K562 (cell line): ENCODE measurements around the gene WNT3. TPM values are rescaled to one million over a fixed set of nuclear protein-coding genes. Genes with fewer than 3 reads are reported as not detected.

ENCODE experiments used
- ATAC-seq: fragments of 200-7000 bp; cut with Tn5 transposase; 3 replicates; pipeline ENCODE4 v1.9.1; 2020; ENCODE audit warnings: moderate library complexity
- BruUV-seq: library from RNA; stranded (reverse); fragments of 400-500 nt; replicated peaks from 2 replicates; lab custom pipeline; 2021; lab: Mats Ljungman, UMichigan
- CTCF ChIA-PET: fragments of 300-600 bp; formaldehyde crosslinking; extraction: SDS; loops from one replicate; lab custom pipeline; 2021; ENCODE audit warnings: low intra/inter-chr PET ratio; lab: Yijun Ruan, JAX
- POLR2A ChIA-PET: fragments of 300-600, 350-650 bp; sonication (Branson Sonifier 250); formaldehyde crosslinking; extraction: SDS; loops from one replicate; lab custom pipeline; 2021; ENCODE audit warnings: antibody characterized with exemption, inconsistent platforms; lab: Yijun Ruan, JAX
- DNase-seq, 4 experiments: peaks; one replicate each; pipeline versions ENCODE4 v3.0.0 to v3.0.0-alpha.2; 2011 to 2018; ENCODE audit warnings: low spot score in 3 of 4, mixed read lengths in 3 of 4; ENCODE audit errors: extremely low read depth in 1 of 4
- FAIRE-seq: peaks from 2 replicates; lab custom pipeline; 2011; peaks lifted over from hg19 to GRCh38; lab: Jason Lieb, UNC
- H2AFZ ChIP-seq: 2 replicates; pipeline ENCODE4 v1.6.0; 2011; ENCODE audit warnings: low read depth, low read length, control low read depth, inconsistent platforms
- H3K27ac ChIP-seq: fragments of 200-600 bp; 3 replicates; pipeline ENCODE4 v1.8.0; 2011; ENCODE audit warnings: low read depth, mild to moderate bottlenecking, control low read depth, inconsistent platforms, low read length, moderate library complexity, mixed read lengths; ENCODE audit errors: extremely low read depth
- H3K27me3 ChIP-seq, 2 experiments: fragments of 300-600 bp in 1 of 2; 2 replicates in 1 of 2; 3 replicates in 1 of 2; pipeline versions ENCODE4 v1.6.0 to v1.8.0; 2011; ENCODE audit warnings: inconsistent platforms in 2 of 2, low read length in 2 of 2, mild to moderate bottlenecking in 1 of 2, mixed read lengths in 1 of 2, moderate library complexity in 1 of 2; ENCODE audit not compliant: control insufficient read depth in 2 of 2, insufficient read depth in 2 of 2
- H3K36me3 ChIP-seq: fragments of 300-600 bp; 3 replicates; pipeline ENCODE4 v1.8.0; 2011; ENCODE audit warnings: mild to moderate bottlenecking, low read length, inconsistent platforms; ENCODE audit not compliant: control insufficient read depth, insufficient read depth
- H3K4me1 ChIP-seq, 2 experiments: fragments of 200-600 bp in 1 of 2; replicated peaks in 1 of 2; 2 replicates in 1 of 2; 3 replicates in 1 of 2; pipeline versions ENCODE4 v1.5.1 to v1.8.0; 2011; ENCODE audit warnings: inconsistent platforms in 2 of 2, low read length in 2 of 2, mild to moderate bottlenecking in 1 of 2, mixed read lengths in 1 of 2, moderate library complexity in 1 of 2; ENCODE audit not compliant: control insufficient read depth in 2 of 2, insufficient read depth in 2 of 2
- H3K4me2 ChIP-seq: 2 replicates; pipeline ENCODE4 v1.6.1; 2011; ENCODE audit warnings: low read length, control low read depth, inconsistent platforms, mixed read lengths; ENCODE audit not compliant: insufficient read depth
- H3K4me3 ChIP-seq: fragments of 200-600 bp; sonication (generic), shearing (Covaris generic); 2 replicates; pipeline ENCODE4 v1.5.1; 2016; ENCODE audit warnings: control low read depth, inconsistent platforms
- H3K79me2 ChIP-seq: fragments of 200-600 bp; 3 replicates; pipeline ENCODE4 v1.8.0; 2011; ENCODE audit warnings: low read length, inconsistent platforms; ENCODE audit not compliant: control insufficient read depth, insufficient read depth
- H3K9ac ChIP-seq, 2 experiments: 2 replicates each; pipeline versions ENCODE4 v1.6.0 to v1.6.1; 2011; ENCODE audit warnings: low read depth in 2 of 2, low read length in 2 of 2, control low read depth in 1 of 2, inconsistent platforms in 1 of 2, mild to moderate bottlenecking in 1 of 2, mixed read lengths in 1 of 2; ENCODE audit not compliant: insufficient read depth in 1 of 2
- H3K9me1 ChIP-seq: one replicate; pipeline ENCODE4 v1.6.0; 2011; ENCODE audit warnings: inconsistent platforms, mild to moderate bottlenecking, low read length, moderate library complexity; ENCODE audit not compliant: control insufficient read depth, insufficient read depth
- H3K9me3 ChIP-seq: replicated peaks from 2 replicates; pipeline ENCODE4 v1.5.1; 2011; ENCODE audit warnings: low read depth, low read length, inconsistent platforms; ENCODE audit not compliant: control insufficient read depth, insufficient read depth
- H4K20me1 ChIP-seq: replicated peaks from 2 replicates; pipeline ENCODE4 v1.6.1; 2011; ENCODE audit warnings: low read length, inconsistent platforms, mixed read lengths; ENCODE audit not compliant: control insufficient read depth, insufficient read depth
- PRDM10 ChIP-seq: fragments of 450-650 bp; IDR thresholded peaks from 2 replicates; pipeline ENCODE4 v1.6.1; 2018; ENCODE audit not compliant: partially characterized antibody
- WGBS: fragments of 100-300 bp; shearing (Covaris generic); methylation state at CpG from one replicate; pipeline ENCODE4 v1.1.6; 2016; ENCODE audit warnings: low coverage, mixed read lengths; ENCODE audit not compliant: insufficient coverage; ENCODE audit errors: missing lambda C conversion rate; 5-methylcytosine and 5-hydroxymethylcytosine counted together
- in situ Hi-C: fragments of 300-500 bp; cut with MboI; formaldehyde crosslinking; loops from 4 replicates; pipeline ENCODE4 v1.15.0; 2018; ENCODE audit warnings: inconsistent platforms, mixed read lengths
- intact Hi-C: fragments of 100-400 bp; cut with micrococcal nuclease; formaldehyde crosslinking; loops from 2 replicates; pipeline ENCODE4 v1.14.2; 2022
- polyA plus RNA-seq, 8 experiments: library from polyadenylated mRNA; depleted of rRNA in 4 of 8; stranded (reverse) in 5 of 8; unstranded in 3 of 8; fragments of >200 nt; fragmentation: Nextera tagmentation in 2 of 8; fragmentation: Illumina TruSeq in 1 of 8; extraction: Ambion mirVana in 2 of 8; extraction: Trizol in 1 of 8; gene quantifications; 2 replicates each; pipeline versions ENCODE4 v1.2.1 to v1.2.3, GENCODE V29; 2011 to 2014; ENCODE audit warnings: inconsistent platforms in 1 of 8, missing spikeins in 1 of 8
- total RNA-seq, 7 experiments: library from RNA; depleted of rRNA in 6 of 7; stranded (reverse); fragments of >200 nt in 6 of 7; fragmentation: Illumina TruSeq in 2 of 7; extraction: Trizol in 2 of 7; gene quantifications; 2 replicates each; pipeline versions ENCODE4 v1.2.1 to v1.2.3, GENCODE V29; 2011 to 2021; ENCODE audit warnings: low replicate concordance in 1 of 7
- TF ChIP-seq, protein P1 (sequence below): sonication (generic); formaldehyde crosslinking; IDR thresholded peaks from 2 replicates; pipeline ENCODE4 v1.8.1; 2023; ENCODE audit warnings: mild to moderate bottlenecking, missing genetic modification reagents

The WNT3 gene
- total and polyA plus RNA-seq, 9 of the 15 experiments (the other 6 are each of a cell fraction or from before 2014, with no cell fraction given), result 1.5 to 6.1 (median 3.3) TPM

DNA sequence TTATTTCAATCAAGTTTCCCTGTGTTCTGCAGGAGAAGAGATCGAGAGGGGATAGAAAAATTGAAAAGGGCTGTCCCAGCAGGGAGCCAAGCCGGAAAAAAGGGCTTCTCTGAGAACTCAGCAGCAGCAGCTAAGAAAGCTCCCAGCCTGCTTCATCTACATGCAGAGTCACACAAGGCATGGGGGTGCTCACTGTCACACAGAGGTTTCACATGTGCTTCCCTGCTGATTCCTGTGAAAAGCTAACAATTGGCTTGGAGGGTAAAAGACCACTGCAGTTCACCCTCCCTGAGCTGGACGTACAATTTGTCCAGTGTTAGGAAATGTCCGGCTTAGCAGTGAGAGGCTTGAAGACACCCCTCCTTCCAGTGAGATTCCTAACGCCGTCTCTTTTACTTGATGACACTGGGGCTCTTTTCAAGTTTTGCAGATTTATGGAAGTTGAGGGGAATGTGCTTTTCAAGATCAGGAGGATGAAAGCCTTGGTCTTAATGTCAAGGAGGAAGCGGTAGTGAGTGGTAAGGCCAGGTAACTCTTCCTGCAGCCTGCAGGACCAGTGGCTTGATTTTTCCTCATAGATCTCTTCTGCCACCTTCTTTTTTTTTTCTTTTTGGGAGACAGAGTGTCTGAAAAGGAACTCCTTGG lies 85.6 kb downstream of the WNT3 start:
- Histone ChIP-seq H3K4me2 (no peak overlapping the region), H3K9me1 (no peaks in the 10 kb centered on the region), H3K9ac (no peak overlapping the region; a peak in 1 of 4 replicates), H3K4me1 (peaks cover 0 to 3% of the 10 kb centered on the region in 2 experiments; a peak in 1 of 5 replicates), H2AFZ (no peak overlapping the region), H3K79me2 (no peaks in the 10 kb centered on the region), H3K9me3 (no peaks in the 10 kb centered on the region), H3K36me3 (peaks cover 19% of the 10 kb centered on the region; the same call in 2 of the 3 replicates), H3K27me3 (no peaks in the 10 kb centered on the region), H3K4me3 (no peak overlapping the region), H4K20me1 (no peaks in the 10 kb centered on the region), H3K27ac (no peak overlapping the region)
- ChIA-PET POLR2A (no interaction called here), CTCF (no interaction called here)
- intact Hi-C loops (no loop called here), in situ Hi-C loops (no loop called here)
- no peak for FAIRE-seq
- no peak for ATAC-seq
- WGBS, result 84% methylated on average over 7 of the region's 7 CpGs
- TF ChIP-seq, protein P1, sequence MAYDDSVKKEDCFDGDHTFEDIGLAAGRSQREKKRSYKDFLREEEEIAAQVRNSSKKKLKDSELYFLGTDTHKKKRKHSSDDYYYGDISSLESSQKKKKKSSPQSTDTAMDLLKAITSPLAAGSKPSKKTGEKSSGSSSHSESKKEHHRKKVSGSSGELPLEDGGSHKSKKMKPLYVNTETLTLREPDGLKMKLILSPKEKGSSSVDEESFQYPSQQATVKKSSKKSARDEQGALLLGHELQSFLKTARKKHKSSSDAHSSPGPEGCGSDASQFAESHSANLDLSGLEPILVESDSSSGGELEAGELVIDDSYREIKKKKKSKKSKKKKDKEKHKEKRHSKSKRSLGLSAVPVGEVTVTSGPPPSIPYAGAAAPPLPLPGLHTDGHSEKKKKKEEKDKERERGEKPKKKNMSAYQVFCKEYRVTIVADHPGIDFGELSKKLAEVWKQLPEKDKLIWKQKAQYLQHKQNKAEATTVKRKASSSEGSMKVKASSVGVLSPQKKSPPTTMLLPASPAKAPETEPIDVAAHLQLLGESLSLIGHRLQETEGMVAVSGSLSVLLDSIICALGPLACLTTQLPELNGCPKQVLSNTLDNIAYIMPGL (CRISPR knock-in tag), result no peak
- TF ChIP-seq PRDM10, result peak; percentile 82
- DNase-seq, result no peak
- BruUV-seq, result no TSS peak
